Measurements from ENCODE around the gene NRXN2.

Gene NRXN2

DNA sequence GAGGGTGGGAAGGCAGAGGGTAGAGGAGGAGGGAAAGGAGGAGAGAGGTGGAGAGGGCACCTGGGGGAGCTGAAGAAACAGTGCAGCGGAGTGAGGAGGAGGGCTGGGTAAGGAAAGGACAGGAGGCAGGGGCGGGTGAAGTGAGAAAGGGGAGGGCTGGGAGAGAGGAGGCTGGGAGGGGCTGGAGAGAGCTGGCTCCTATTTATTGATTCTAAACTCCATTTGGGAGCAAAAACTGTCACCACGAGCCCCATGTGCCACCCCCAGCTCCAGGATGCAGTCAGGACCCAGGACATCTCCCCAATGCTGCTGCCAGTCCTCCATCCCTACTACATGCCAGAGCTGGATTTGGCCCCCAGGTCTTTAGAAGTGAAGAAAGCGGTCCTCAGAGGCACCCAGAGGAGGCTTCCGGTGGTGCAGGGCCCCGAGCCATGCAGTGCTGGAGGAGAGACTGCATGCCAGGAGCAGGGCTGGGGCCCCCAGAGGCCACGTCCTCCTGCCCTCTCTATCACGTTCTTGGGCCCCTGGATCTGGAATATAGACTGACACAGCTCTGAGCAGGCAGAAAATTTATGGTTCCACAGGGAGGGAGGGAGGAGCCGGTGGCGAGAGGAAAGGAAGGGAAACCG, 78.2 kb downstream of the NRXN2 start:
- DNase-seq = peak; percentile 59 to 74

DNA sequence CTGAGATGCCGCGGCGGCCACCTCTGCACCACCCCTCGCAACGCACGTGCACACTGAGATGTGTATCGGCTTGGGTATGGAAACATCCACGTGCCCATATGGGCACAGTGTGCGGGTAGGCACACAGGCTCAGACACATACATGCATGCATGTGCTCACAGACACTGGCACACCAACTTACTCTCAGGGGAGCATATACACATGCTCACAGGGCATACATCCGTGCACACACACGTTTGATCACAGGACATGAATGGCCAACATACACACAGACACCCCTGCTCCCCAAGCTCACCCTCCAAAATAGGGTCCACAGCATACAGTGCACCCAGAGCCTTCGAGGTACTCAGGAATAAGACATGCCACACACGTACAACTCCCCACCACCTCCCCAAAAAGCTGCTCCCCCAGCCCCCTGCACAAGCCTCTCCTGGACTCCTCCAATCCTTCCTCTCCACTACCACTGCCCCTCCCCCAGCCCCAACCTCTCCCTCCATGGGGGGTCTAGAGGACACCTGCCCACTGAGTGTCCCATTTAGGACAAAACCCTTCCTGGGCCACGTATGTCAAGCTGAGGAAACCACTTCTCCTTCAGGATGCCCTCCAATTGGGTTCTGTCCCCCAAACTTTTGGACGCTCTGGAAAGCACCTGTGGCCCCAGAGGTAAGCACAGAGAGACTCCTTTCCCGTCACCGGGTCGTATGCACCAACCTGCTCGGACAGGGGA, 78.9 kb downstream of the NRXN2 start:
- no peak for DNase-seq

GRCh38 chr11:64643256-64643881, 79.6 kb downstream of the NRXN2 start:
- DNase-seq = peak; percentile 16 to 22

- no peak for DNase-seq
Observed at GRCh38 chr11:64642871-64643255, 80.1 kb downstream of the NRXN2 start.

- no peak for DNase-seq
Observed at GRCh38 chr11:64642418-64642735, 80.6 kb downstream of the NRXN2 start.

- DNase-seq = no peak
Observed at GRCh38 chr11:64641596-64642417, 81.2 kb downstream of the NRXN2 start.

GRCh38 chr11:64639885-64640284, 83.1 kb downstream of the NRXN2 start:
- DNase-seq = no peak

- DNase-seq = no peak
Observed at GRCh38 chr11:64638829-64639228, 84.2 kb downstream of the NRXN2 start.

DNA sequence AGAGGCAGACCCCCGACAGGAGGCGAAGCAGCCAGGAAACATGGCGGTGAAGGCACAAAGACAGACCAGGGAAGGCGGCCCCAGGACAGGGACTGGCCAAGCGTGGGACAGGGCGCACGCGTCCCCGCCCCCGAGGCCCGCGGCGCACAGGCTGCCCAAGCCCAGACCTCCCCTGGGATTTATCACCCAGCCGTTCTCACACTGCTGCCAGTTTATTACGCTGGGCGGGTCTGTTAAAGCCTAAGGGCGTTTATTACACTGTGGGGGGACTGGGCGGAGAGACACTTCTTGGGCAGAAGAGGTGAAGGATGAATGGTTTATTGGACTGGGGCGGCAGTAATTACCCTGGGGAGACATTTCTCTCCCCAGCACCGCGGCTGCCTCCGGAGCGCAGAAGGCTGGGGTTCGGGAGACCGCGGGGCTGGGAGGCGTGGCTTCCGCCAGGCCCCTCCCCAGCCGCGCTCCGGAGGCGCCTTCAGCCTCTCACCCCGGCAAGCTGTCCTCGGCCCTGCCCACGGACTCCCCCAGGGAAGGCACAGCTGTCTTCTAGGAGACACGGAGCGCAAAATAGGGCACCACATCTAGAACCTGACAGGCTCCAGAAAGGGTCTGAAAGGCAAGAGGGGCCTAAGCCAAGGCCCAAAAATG, 84.9 kb downstream of the NRXN2 start:
- DNase-seq = no peak

DNA sequence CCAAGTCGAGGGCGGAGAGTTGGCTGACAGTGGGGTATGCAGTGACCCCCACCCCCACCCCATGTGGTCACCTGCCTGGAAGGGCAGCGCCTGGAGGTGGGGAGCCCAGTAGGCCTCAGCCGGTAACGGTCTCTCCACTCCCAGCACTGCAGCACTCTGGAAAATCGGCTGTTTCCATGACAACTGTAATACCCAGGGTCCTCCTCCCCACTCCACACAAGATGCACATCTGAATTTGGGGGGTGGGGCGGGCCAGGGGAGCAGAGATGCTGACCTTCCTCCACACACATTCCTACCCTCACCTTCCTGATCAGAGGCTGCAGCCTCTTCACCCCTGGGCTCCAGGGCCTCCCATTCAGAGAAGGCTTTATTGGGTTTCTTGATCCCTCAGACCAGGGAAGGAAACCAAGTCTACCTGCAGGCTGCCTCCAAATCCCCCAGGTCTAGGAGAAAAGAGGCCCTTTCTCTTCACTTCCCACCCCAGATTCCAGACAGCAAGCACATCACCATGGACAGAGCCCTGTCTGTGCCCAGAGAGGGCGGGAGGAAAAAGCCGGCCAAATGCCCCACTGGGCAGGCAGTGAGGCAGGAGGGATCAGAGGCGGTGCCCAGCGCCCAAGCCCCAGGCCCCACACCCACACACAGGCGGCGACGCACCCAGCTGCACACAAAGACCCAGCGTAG, 85.5 kb downstream of the NRXN2 start:
- no peak for DNase-seq

DNA sequence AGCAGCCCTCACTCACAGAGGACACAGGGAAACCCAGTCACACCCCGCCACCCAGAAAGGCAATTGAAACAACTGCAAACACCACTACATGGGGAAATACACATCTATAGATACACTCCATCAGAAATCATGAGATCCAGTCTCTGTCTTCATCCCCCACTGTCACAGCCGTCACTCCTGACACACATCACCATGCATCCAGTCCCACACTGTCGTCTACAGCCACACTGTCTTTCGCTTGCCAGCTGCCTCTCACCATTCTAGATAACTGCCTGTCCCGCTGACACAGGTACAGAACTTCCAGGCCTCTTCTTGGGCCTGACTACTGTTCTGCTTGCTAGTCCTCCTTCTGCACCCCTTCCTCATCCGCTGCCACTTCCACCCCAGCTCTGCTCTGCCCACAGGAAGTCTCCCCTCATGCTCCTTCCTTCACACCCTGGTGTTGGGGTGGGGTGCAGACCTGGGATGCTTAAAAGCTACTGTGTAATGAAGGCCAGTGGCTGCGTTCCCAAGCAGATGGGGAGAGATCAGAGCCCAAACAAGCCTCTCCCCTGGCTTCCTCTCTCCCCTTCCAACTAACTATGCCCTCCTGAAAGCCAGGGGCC, 89.3 kb downstream of the NRXN2 start:
- DNase-seq = peak; percentile 37 to 40

DNA sequence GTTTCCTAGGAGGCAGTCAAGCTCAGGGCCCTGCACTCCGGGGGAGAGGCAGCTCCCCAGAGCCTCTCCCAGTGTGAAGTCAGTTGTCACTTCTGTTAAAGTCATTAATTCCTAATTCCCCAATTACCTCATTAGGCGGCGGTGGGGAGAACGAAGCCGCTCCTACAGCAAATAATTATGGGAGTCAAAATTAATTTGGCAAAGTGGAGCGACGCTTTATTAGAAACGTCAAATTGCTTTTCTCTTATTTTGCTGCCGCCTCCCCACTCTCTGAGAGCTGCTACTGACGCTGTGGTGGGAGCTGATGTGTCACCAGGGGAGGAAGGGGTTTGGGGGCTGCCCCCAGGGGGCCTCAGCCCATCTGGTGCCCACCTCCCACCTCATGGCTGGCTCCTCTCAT, 90.3 kb downstream of the NRXN2 start:
- DNase-seq = no peak

GRCh38 chr11:64632237-64632636, 90.8 kb downstream of the NRXN2 start:
- no peak for DNase-seq

DNA sequence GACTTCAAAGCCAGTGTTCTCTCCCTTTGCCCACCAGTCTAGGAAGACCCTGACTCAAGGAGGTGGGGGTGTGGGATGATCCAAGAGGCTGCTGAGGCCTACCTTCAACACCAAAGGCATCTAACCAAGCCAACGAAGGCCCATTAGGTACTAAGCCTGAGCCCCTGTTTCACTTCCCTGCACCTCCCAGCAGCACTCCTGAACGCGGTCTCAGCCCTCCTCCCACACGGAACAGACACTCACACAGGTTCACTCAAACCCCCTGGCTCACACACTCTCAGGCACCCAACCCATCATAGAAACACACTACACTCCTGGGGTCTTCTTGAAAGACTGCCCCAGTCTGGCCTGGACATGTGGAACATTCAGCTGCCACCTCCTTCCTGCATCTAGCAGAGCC, 91.3 kb downstream of the NRXN2 start:
- DNase-seq = no peak

- no peak for DNase-seq
Observed at GRCh38 chr11:64629796-64630562, 93.0 kb downstream of the NRXN2 start.

DNA sequence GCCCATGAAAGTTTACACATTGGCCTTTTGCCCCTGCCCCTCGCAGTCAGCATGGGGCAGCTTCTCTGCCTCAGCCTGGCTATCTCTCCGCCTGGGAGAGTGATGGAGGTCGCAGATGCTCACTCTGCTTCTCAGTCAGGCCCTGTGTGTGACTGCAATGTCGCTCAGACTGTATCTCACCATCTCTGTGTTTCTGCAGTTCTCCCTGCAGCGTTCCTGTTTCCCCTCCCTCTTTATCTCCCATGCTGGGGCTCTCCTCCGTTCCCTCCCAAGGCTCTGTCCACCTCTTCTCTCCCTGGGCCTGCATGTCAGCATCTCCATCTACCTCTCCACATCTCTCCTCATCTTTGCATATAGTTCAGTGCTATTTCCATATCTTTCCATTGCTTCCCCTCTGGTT, 93.9 kb downstream of the NRXN2 start:
- DNase-seq = no peak

GRCh38 chr11:64628596-64628995, 94.4 kb downstream of the NRXN2 start:
- DNase-seq = no peak

DNA sequence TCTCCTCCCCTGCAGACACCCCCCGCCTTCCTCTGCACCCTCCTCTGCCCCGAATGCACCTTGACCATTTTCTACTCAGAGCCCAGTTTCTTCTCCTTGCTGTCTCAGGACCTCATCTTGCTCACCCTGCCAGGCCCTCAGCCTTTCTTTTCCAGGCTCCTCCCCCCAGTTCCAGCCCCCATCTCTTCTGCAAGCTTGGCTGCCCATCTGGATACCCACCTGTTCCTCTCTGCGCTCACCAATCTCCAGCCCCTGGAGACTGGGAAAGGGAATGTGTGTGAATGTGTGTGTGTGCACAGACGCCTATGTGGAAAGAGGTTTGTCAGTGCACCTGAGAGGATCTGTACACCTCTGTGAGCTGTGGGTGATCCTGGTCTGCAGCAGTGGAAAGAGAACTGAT, 95.6 kb downstream of the NRXN2 start:
- no peak for DNase-seq

- DNase-seq = no peak
Observed at GRCh38 chr11:64626637-64627036, 96.4 kb downstream of the NRXN2 start.

- peak; percentile 97 to 98 for DNase-seq
Observed at GRCh38 chr11:64624883-64625481, 98.0 kb downstream of the NRXN2 start.

- no peak for DNase-seq
Observed at GRCh38 chr11:64622681-64623080, 100.3 kb downstream of the NRXN2 start.

Measured in Kasumi-1 (cell line).